SH-SY5Y (cell line): Measurements from ENCODE around the gene PGLYRP2.

Experiments
- GATA2 ChIP-seq: IDR thresholded peaks from 2 replicates; pipeline ENCODE4 v1.6.1; 2011; ENCODE audit warnings: mild to moderate bottlenecking, low read depth, low read length
- GATA3 ChIP-seq: IDR thresholded peaks from 2 replicates; pipeline ENCODE4 v1.6.1; 2011; ENCODE audit warnings: low read depth, mild to moderate bottlenecking, low read length, moderate library complexity

GRCh38 chr19:15424692-15425272 is 54.5 kb downstream of the PGLYRP2 start:
- no peak for TF ChIP-seq GATA3
- no peak for TF ChIP-seq GATA2
